ENCODE results near the gene RASA2. TPM values are rescaled to one million over a fixed set of nuclear protein-coding genes. Genes with fewer than 3 reads are reported as not detected.

The RASA2 gene, protein sequence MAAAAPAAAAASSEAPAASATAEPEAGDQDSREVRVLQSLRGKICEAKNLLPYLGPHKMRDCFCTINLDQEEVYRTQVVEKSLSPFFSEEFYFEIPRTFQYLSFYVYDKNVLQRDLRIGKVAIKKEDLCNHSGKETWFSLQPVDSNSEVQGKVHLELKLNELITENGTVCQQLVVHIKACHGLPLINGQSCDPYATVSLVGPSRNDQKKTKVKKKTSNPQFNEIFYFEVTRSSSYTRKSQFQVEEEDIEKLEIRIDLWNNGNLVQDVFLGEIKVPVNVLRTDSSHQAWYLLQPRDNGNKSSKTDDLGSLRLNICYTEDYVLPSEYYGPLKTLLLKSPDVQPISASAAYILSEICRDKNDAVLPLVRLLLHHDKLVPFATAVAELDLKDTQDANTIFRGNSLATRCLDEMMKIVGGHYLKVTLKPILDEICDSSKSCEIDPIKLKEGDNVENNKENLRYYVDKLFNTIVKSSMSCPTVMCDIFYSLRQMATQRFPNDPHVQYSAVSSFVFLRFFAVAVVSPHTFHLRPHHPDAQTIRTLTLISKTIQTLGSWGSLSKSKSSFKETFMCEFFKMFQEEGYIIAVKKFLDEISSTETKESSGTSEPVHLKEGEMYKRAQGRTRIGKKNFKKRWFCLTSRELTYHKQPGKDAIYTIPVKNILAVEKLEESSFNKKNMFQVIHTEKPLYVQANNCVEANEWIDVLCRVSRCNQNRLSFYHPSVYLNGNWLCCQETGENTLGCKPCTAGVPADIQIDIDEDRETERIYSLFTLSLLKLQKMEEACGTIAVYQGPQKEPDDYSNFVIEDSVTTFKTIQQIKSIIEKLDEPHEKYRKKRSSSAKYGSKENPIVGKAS
- total RNA-seq (2013; cell fraction: nucleolus; rRNA removed) = 30.0 and 31.2 TPM in 2 replicates
- 5.6 and 8.3 TPM in 2 replicates for total RNA-seq (2014; rRNA removed)
- 8.8 and 9.4 TPM in 2 replicates for total RNA-seq (2014; rRNA removed; fragmentation: Illumina TruSeq; extraction: Trizol)
- 7.1 and 7.3 TPM in 2 replicates for total RNA-seq (2021)
- polyA plus RNA-seq (2011; ENCODE audit: low read depth) = 1.9 TPM
- 7.4 and 13.0 TPM in 2 replicates for polyA plus RNA-seq (2011; rRNA removed)
- 2.5 and 2.9 TPM in 2 replicates for polyA plus RNA-seq (2011; cell fraction: cytosol; rRNA removed)
- 7.4 and 8.6 TPM in 2 replicates for polyA plus RNA-seq (2011; cell fraction: nucleus; rRNA removed)
- polyA plus RNA-seq (2012) = 3.0 and 5.1 TPM in 2 replicates
- polyA plus RNA-seq (2014; fragmentation: Illumina TruSeq; extraction: Trizol) = 7.2 and 8.3 TPM in 2 replicates
- polyA plus RNA-seq (2014; fragmentation: Nextera tagmentation; extraction: Ambion mirVana) = 1 to 10 TPM; 1.9 to 2.2 TPM
- 3.2 and 4.2 TPM in 2 replicates for polyA plus RNA-seq (2014; rRNA removed)
- 1 to 10 TPM; 7.4 to 8.0 TPM for polyA plus RNA-seq (2016; fragmentation: Nextera tagmentation; extraction: Ambion mirVana)
- 5.9 and 9.2 TPM in 2 replicates for polyA minus RNA-seq (2011; rRNA and poly(A)+ RNA removed)
- polyA minus RNA-seq (2011; cell fraction: cytosol; rRNA and poly(A)+ RNA removed) = 2.7 and 4.3 TPM in 2 replicates
- 2.4 and 5.4 TPM in 2 replicates for polyA minus RNA-seq (2011; cell fraction: nucleus; rRNA and poly(A)+ RNA removed)
- Bru-seq, nascent RNA = percentile 78 among the genes with signal in this experiment
- BruChase-seq, experiment 1, labeled RNA remaining after a 6-hour chase = percentile 75 among the genes with signal in this experiment
- percentile 84 among the genes with signal in this experiment for BruChase-seq, experiment 2, labeled RNA remaining after a 2-hour chase
- long read RNA-seq, experiment 1, full-length matches to known transcripts = 2 of 3 reads
- long read RNA-seq, experiment 1, partial matches to known transcripts = 1 of 3 reads
- long read RNA-seq, experiment 1, other reads (novel, unspliced or antisense) = 0 of 3 reads
- long read RNA-seq, experiment 2, full-length matches to known transcripts = 1 of 16 reads
- long read RNA-seq, experiment 2, partial matches to known transcripts = 8 of 16 reads
- long read RNA-seq, experiment 2, other reads (novel, unspliced or antisense) = 7 of 16 reads

DNA sequence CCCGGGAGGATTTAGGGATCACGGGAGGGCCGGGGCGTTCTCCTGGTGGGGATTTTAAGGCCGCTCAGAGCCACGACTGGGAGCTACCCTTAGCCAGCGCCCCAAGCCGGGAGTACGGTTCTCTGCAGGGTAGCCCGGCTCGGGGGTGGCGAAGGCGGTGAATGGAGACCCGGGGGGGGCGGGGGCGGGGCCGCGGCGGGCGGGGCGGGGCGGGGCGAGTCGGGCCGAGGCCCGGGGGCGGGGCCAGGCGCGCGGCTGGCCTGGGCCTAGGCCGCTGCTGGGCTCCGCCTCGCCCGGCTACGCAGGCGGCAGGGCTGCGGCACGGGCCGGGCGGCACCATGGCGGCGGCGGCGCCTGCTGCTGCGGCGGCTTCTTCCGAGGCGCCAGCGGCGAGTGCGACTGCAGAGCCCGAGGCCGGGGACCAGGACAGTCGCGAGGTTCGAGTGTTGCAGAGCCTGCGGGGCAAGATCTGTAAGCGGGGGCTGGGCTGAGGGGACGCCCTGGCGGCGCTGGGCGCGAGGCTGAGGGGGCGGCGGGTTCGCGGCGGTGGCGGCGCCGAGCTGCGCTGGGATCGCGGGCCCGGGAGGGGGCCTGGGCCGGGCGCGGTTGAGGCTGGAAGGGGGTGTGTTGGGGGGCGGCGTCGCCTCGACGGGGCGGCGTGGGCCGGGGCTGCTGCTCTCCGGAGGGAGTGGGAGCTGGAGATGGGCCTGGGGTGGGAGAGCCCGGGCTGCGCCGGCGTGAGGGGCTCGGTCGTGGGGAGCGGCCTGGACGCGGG lies at the start of gene RASA2:
Gene RASA2 (plus strand): TSS at position 282 of the 775 bp plus-strand sequence. CDS start 57 bp downstream, at position 339.
- ChIA-PET RAD21 (ENCODE audit: unreplicated experiment) (interaction anchor here (0.5 to 1.3 kb wide), 6 partner anchors 27 to 175 kb away, joined by 3 to 4 read pairs (median 3); no protein-coding TSS in a partner anchor), SMC1A (ENCODE audit: uncharacterized antibody, unreplicated experiment) (interaction anchor here (0.6 to 1.5 kb wide), 4 partner anchors 37 to 175 kb away, joined by 3 read pairs; no protein-coding TSS in a partner anchor), CTCF (interaction anchor here (1.0 to 1.6 kb wide), 4 partner anchors 10 to 175 kb away, joined by 3 to 4 read pairs (median 3); no protein-coding TSS in a partner anchor), POLR2A (interaction anchor here (0.6 to 0.7 kb wide), 2 partner anchors 152 to 220 kb away, joined by 4 to 5 read pairs; no protein-coding TSS in a partner anchor)
- Histone ChIP-seq H3K9ac (ENCODE audit: control insufficient read depth, insufficient read depth, low read length) (peak within 1 kb of the TSS; percentile 68), H3K4me1 (ENCODE audit: control insufficient read depth, insufficient read depth, low read length) (peaks cover 12% of the 10 kb centered on the region), H4K20me1 (ENCODE audit: control insufficient read depth, insufficient read depth) (no peaks in the 10 kb centered on the region), H3K4me2 (ENCODE audit: control insufficient read depth, insufficient read depth) (peak within 1 kb of the TSS; percentile 36), H3K79me2 (ENCODE audit: control insufficient read depth, insufficient read depth, low read length) (peaks cover 10% of the 10 kb centered on the region), H2AFZ (ENCODE audit: control insufficient read depth, low read depth, low read length) (peak within 1 kb of the TSS; percentile 82), H3K4me3 (peak within 1 kb of the TSS; percentile 82), H3K36me3 (ENCODE audit: control insufficient read depth in 2 of 2, insufficient read depth in 2 of 2, low read length in 1 of 2) (no peaks in the 10 kb centered on the region), H3K27ac (ENCODE audit: control insufficient read depth, insufficient read depth) (peak within 1 kb of the TSS; percentile 29), H3K27me3 (replicated peaks in 1 of 2; ENCODE audit: control insufficient read depth in 2 of 2, insufficient read depth in 2 of 2, low read length in 1 of 2) (no peaks in the 10 kb centered on the region), H3K9me3 (replicated peaks; ENCODE audit: control insufficient read depth, insufficient read depth, low read length) (no peaks in the 10 kb centered on the region)
- under 1% methylated on average over 60 of the region's 96 CpGs for WGBS (ENCODE audit: insufficient coverage, insufficient replicate concordance, low lambda C conversion rate, missing lambda C conversion rate)
- DNase-seq (ENCODE audit: low read depth, low spot score) (no peak), FAIRE-seq (no peak), ATAC-seq (peak; percentile 84)
- intact Hi-C loops (cut with micrococcal nuclease; ENCODE audit: unreplicated experiment) = no loop called here
- BruUV-seq (replicated peaks) = no TSS peak
- in situ Hi-C loops (cut with MboI) = no loop called here
- TF ChIP-seq, protein P1, sequence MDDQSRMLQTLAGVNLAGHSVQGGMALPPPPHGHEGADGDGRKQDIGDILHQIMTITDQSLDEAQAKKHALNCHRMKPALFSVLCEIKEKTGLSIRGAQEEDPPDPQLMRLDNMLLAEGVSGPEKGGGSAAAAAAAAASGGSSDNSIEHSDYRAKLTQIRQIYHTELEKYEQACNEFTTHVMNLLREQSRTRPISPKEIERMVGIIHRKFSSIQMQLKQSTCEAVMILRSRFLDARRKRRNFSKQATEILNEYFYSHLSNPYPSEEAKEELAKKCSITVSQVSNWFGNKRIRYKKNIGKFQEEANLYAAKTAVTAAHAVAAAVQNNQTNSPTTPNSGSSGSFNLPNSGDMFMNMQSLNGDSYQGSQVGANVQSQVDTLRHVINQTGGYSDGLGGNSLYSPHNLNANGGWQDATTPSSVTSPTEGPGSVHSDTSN (IDR thresholded peaks at IDR 0.05; ENCODE audit: insufficient replicate concordance, low read depth, low read length) = no peak
- TF ChIP-seq CBX5 (IDR thresholded peaks at IDR 0.05; ENCODE audit: low read depth) (no peak), DPF2 (IDR thresholded peaks at IDR 0.05) (peak; percentile 12; the same call in 1 of the 2 replicates), EGR1 (IDR thresholded peaks at IDR 0.05; ENCODE audit: borderline replicate concordance in 1 of 2, low read depth in 2 of 2, low read length in 2 of 2) (no peak), JUND (IDR thresholded peaks at IDR 0.05; ENCODE audit: low read depth, low read length) (no peak), BACH1 (IDR thresholded peaks at IDR 0.05; ENCODE audit: borderline replicate concordance) (peak; percentile 66), ZBED1 (IDR thresholded peaks at IDR 0.05; ENCODE audit: borderline replicate concordance) (no peak), RB1 (IDR thresholded peaks at IDR 0.05; ENCODE audit: borderline replicate concordance) (no peak)
- TF ChIP-seq, protein P2, sequence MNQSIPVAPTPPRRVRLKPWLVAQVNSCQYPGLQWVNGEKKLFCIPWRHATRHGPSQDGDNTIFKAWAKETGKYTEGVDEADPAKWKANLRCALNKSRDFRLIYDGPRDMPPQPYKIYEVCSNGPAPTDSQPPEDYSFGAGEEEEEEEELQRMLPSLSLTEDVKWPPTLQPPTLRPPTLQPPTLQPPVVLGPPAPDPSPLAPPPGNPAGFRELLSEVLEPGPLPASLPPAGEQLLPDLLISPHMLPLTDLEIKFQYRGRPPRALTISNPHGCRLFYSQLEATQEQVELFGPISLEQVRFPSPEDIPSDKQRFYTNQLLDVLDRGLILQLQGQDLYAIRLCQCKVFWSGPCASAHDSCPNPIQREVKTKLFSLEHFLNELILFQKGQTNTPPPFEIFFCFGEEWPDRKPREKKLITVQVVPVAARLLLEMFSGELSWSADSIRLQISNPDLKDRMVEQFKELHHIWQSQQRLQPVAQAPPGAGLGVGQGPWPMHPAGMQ (IDR thresholded peaks at IDR 0.05; ENCODE audit: borderline replicate concordance) = no peak

All from GM12878 (cell line).